ENCODE results near the gene MS4A6E.

MS4A6E gene

GRCh38 chr11:60334005-60334620 lies 7.1 kb downstream of the MS4A6E start:
- H3K4me3 ChIP-seq (ENCODE audit: low read depth, low read length, poor library complexity, severe bottlenecking), result no peak overlapping the region
- H3K9ac ChIP-seq (ENCODE audit: low read length), result no peak overlapping the region
- no peaks in the 10 kb centered on the region for H4K20me1 ChIP-seq (ENCODE audit: insufficient read depth, low read length)
- no peaks in the 10 kb centered on the region for H3K4me1 ChIP-seq (ENCODE audit: insufficient read depth, low read length, severe bottlenecking)
- no peak for TF ChIP-seq EZH2 (IDR thresholded peaks at IDR 0.05; ENCODE audit: borderline replicate concordance, low read length)
- TF ChIP-seq, protein P1, sequence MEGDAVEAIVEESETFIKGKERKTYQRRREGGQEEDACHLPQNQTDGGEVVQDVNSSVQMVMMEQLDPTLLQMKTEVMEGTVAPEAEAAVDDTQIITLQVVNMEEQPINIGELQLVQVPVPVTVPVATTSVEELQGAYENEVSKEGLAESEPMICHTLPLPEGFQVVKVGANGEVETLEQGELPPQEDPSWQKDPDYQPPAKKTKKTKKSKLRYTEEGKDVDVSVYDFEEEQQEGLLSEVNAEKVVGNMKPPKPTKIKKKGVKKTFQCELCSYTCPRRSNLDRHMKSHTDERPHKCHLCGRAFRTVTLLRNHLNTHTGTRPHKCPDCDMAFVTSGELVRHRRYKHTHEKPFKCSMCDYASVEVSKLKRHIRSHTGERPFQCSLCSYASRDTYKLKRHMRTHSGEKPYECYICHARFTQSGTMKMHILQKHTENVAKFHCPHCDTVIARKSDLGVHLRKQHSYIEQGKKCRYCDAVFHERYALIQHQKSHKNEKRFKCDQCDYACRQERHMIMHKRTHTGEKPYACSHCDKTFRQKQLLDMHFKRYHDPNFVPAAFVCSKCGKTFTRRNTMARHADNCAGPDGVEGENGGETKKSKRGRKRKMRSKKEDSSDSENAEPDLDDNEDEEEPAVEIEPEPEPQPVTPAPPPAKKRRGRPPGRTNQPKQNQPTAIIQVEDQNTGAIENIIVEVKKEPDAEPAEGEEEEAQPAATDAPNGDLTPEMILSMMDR (IDR thresholded peaks at IDR 0.05; ENCODE audit: low read length), result peak; percentile 77
- no peaks in the 10 kb centered on the region for H3F3A ChIP-seq (ENCODE audit: insufficient read depth, low read length)
- H3K36me3 ChIP-seq (ENCODE audit: insufficient read depth, low read length), result no peaks in the 10 kb centered on the region
- no peak overlapping the region for H2AFZ ChIP-seq (ENCODE audit: low read length)
- no peaks in the 10 kb centered on the region for H3K79me2 ChIP-seq (ENCODE audit: insufficient read depth, low read length)
- H3K4me2 ChIP-seq (ENCODE audit: low read length), result 0 out of 2 replicates have a peak overlapping the region, but pooled peaks have one; percentile 17
- H3K9me2 ChIP-seq (ENCODE audit: low read depth, low read length), result no peaks in the 10 kb centered on the region
- no peak overlapping the region for H3K27ac ChIP-seq (ENCODE audit: low read depth, low read length, poor library complexity, severe bottlenecking)
- no peaks in the 10 kb centered on the region for H3K27me3 ChIP-seq (ENCODE audit: insufficient read depth, low read length)
- H3K9me3 ChIP-seq (ENCODE audit: low read length), result no peaks in the 10 kb centered on the region

- no peak overlapping the region for H3K4me2 ChIP-seq (ENCODE audit: low read length)
- TF ChIP-seq, protein P1 (IDR thresholded peaks at IDR 0.05; ENCODE audit: low read length), result no peak
- no peak for TF ChIP-seq EZH2 (IDR thresholded peaks at IDR 0.05; ENCODE audit: borderline replicate concordance, low read length)
- H3K9me3 ChIP-seq (ENCODE audit: low read length), result no peaks in the 10 kb centered on the region
- H3F3A ChIP-seq (ENCODE audit: insufficient read depth, low read length), result no peaks in the 10 kb centered on the region
- H3K79me2 ChIP-seq (ENCODE audit: insufficient read depth, low read length), result no peaks in the 10 kb centered on the region
- H2AFZ ChIP-seq (ENCODE audit: low read length), result no peak overlapping the region
- H3K4me3 ChIP-seq (ENCODE audit: low read depth, low read length, poor library complexity, severe bottlenecking), result no peak overlapping the region
- no peaks in the 10 kb centered on the region for H3K36me3 ChIP-seq (ENCODE audit: insufficient read depth, low read length)
- no peaks in the 10 kb centered on the region for H3K27me3 ChIP-seq (ENCODE audit: insufficient read depth, low read length)
- H3K27ac ChIP-seq (ENCODE audit: low read depth, low read length, poor library complexity, severe bottlenecking), result no peak overlapping the region
- H3K9ac ChIP-seq (ENCODE audit: low read length), result no peak overlapping the region
- no peaks in the 10 kb centered on the region for H3K4me1 ChIP-seq (ENCODE audit: insufficient read depth, low read length, severe bottlenecking)
- no peaks in the 10 kb centered on the region for H4K20me1 ChIP-seq (ENCODE audit: insufficient read depth, low read length)
- H3K9me2 ChIP-seq (ENCODE audit: low read depth, low read length), result no peaks in the 10 kb centered on the region
Measured at GRCh38 chr11:60336767-60337391, 9.8 kb downstream of the MS4A6E start.

GRCh38 chr11:60338053-60338452 lies 11.0 kb downstream of the MS4A6E start:
- TF ChIP-seq EZH2 (IDR thresholded peaks at IDR 0.05; ENCODE audit: borderline replicate concordance, low read length), result no peak
- TF ChIP-seq, protein P1 (IDR thresholded peaks at IDR 0.05; ENCODE audit: low read length), result no peak
- no peaks in the 10 kb centered on the region for H3K79me2 ChIP-seq (ENCODE audit: insufficient read depth, low read length)
- no peak overlapping the region for H3K27ac ChIP-seq (ENCODE audit: low read depth, low read length, poor library complexity, severe bottlenecking)
- no peak overlapping the region for H3K9ac ChIP-seq (ENCODE audit: low read length)
- H3K27me3 ChIP-seq (ENCODE audit: insufficient read depth, low read length), result no peaks in the 10 kb centered on the region
- no peaks in the 10 kb centered on the region for H3K4me1 ChIP-seq (ENCODE audit: insufficient read depth, low read length, severe bottlenecking)
- H3K9me3 ChIP-seq (ENCODE audit: low read length), result no peaks in the 10 kb centered on the region
- H3F3A ChIP-seq (ENCODE audit: insufficient read depth, low read length), result no peaks in the 10 kb centered on the region
- H3K4me2 ChIP-seq (ENCODE audit: low read length), result no peak overlapping the region
- H2AFZ ChIP-seq (ENCODE audit: low read length), result no peak overlapping the region
- no peaks in the 10 kb centered on the region for H3K9me2 ChIP-seq (ENCODE audit: low read depth, low read length)
- no peak overlapping the region for H3K4me3 ChIP-seq (ENCODE audit: low read depth, low read length, poor library complexity, severe bottlenecking)
- no peaks in the 10 kb centered on the region for H4K20me1 ChIP-seq (ENCODE audit: insufficient read depth, low read length)
- no peaks in the 10 kb centered on the region for H3K36me3 ChIP-seq (ENCODE audit: insufficient read depth, low read length)

Data from OCI-LY1 (cell line).